ENCODE data around the gene LRRC8B.

GRCh38 chr1:89632657-89633247, 108.1 kb downstream of the LRRC8B start, which contains the start of gene LRRC8C:
- TF ChIP-seq CTCF (IDR thresholded peaks at IDR 0.05) (peak in 4 of 5 experiments; percentile 72 to 93 (median 88)), POLR2A (IDR thresholded peaks at IDR 0.05) (peak; percentile 59 to 64), EP300 (IDR thresholded peaks at IDR 0.05) (peak in 1 of 2 donors; percentile 75)
